Loucy (cell line): ENCODE results near the gene MT2A.
"Not testable (repeated sequence)": the region's sequence is repeated elsewhere in the genome, so short reads cannot be mapped to it uniquely, and the experiment has no call there.

Source experiments
- H2AFZ ChIP-seq: fragments of 200-600 bp; sonication (generic); 2 replicates; pipeline ENCODE4 v1.6.0; 2016; ENCODE audit warnings: antibody characterized with exemption, mild to moderate bottlenecking, low read length, moderate library complexity
- H3F3A ChIP-seq: fragments of 200-600 bp; 2 replicates; pipeline ENCODE4 v1.6.0; 2016; ENCODE audit warnings: antibody characterized with exemption, low read depth, mild to moderate bottlenecking
- H3K27me3 ChIP-seq: fragments of 200-600 bp; sonication (generic); 2 replicates; pipeline ENCODE4 v1.6.1; 2014; ENCODE audit warnings: low read length, mild to moderate bottlenecking; ENCODE audit not compliant: insufficient read depth, poor library complexity, severe bottlenecking
- H3K36me3 ChIP-seq: fragments of 200-600 bp; sonication (generic); 2 replicates; pipeline ENCODE4 v1.6.1; 2016; ENCODE audit warnings: low read length; ENCODE audit not compliant: insufficient read depth
- H3K4me1 ChIP-seq: fragments of 200-600 bp; sonication (generic); 2 replicates; pipeline ENCODE4 v1.5.1; 2014; ENCODE audit warnings: low read length, mild to moderate bottlenecking; ENCODE audit not compliant: insufficient read depth, poor library complexity, severe bottlenecking
- H3K4me2 ChIP-seq: fragments of 200-600 bp; sonication (generic); 2 replicates; pipeline ENCODE4 v1.6.0; 2014; ENCODE audit warnings: antibody characterized with exemption, low read length, low read depth, mild to moderate bottlenecking; ENCODE audit not compliant: poor library complexity, severe bottlenecking
- H3K4me3 ChIP-seq: fragments of 200-600 bp; sonication (generic); 2 replicates; pipeline ENCODE4 v1.5.1; 2014; ENCODE audit warnings: low read length, mild to moderate bottlenecking, mixed read lengths; ENCODE audit not compliant: poor library complexity, severe bottlenecking
- H3K79me2 ChIP-seq: fragments of 200-600 bp; sonication (generic); 2 replicates; pipeline ENCODE4 v1.6.1; 2014; ENCODE audit warnings: low read length; ENCODE audit not compliant: insufficient read depth
- H3K9ac ChIP-seq: fragments of 200-600 bp; sonication (generic); 2 replicates; pipeline ENCODE4 v1.6.0; 2014; ENCODE audit warnings: mild to moderate bottlenecking, low read depth, low read length, moderate library complexity; ENCODE audit not compliant: poor library complexity, severe bottlenecking
- H3K9me2 ChIP-seq: fragments of 200-600 bp; sonication (generic); replicated peaks from 2 replicates; pipeline ENCODE4 v1.6.1; 2016; ENCODE audit warnings: low read depth, low read length, mixed read lengths
- H3K9me3 ChIP-seq: fragments of 200-600 bp; sonication (generic); 2 replicates; pipeline ENCODE4 v1.6.1; 2014; ENCODE audit warnings: mild to moderate bottlenecking, antibody characterized with exemption, low read length, low read depth; ENCODE audit not compliant: insufficient read depth
- H4K20me1 ChIP-seq: fragments of 200-600 bp; sonication (generic); 2 replicates; pipeline ENCODE4 v1.6.0; 2014; ENCODE audit warnings: antibody characterized with exemption, low read length, mild to moderate bottlenecking; ENCODE audit not compliant: insufficient read depth, poor library complexity, severe bottlenecking
- CTCF ChIP-seq: fragments of 200-600 bp; sonication (generic); conservative IDR thresholded peaks from 2 replicates; pipeline ENCODE4 v1.5.1; 2014; ENCODE audit warnings: mild to moderate bottlenecking, antibody characterized with exemption, low read length
- EZH2phosphoT487 ChIP-seq: fragments of 200-600 bp; IDR thresholded peaks from 2 replicates; pipeline ENCODE4 v1.6.1; 2018; ENCODE audit warnings: antibody characterized with exemption, mild to moderate bottlenecking, moderate library complexity, borderline replicate concordance

Gene MT2A

GRCh38 chr16:56618138-56618537 is 9.8 kb downstream of the MT2A start:
- Histone ChIP-seq H4K20me1 (no peaks in the 10 kb centered on the region), H3K9me2 (no peaks in the 10 kb centered on the region), H3K36me3 (no peaks in the 10 kb centered on the region), H3K4me2 (no peak overlapping the region), H3K27me3 (no peaks in the 10 kb centered on the region), H2AFZ (no peak overlapping the region), H3K9me3 (no peaks in the 10 kb centered on the region), H3F3A (no peaks in the 10 kb centered on the region), H3K79me2 (no peaks in the 10 kb centered on the region), H3K4me1 (no peaks in the 10 kb centered on the region), H3K4me3 (no peak overlapping the region), H3K9ac (no peak overlapping the region)
- TF ChIP-seq CTCF = no peak
- TF ChIP-seq EZH2phosphoT487 = no peak

- Histone ChIP-seq H3K9ac (no peak overlapping the region), H3F3A (no peaks in the 10 kb centered on the region), H2AFZ (no peak overlapping the region), H4K20me1 (no peaks in the 10 kb centered on the region), H3K4me3 (no peak overlapping the region), H3K9me3 (no peaks in the 10 kb centered on the region), H3K27me3 (no peaks in the 10 kb centered on the region), H3K79me2 (no peaks in the 10 kb centered on the region), H3K9me2 (no peaks in the 10 kb centered on the region), H3K4me1 (no peaks in the 10 kb centered on the region), H3K36me3 (no peaks in the 10 kb centered on the region), H3K4me2 (no peak overlapping the region)
- TF ChIP-seq EZH2phosphoT487 = no peak
- TF ChIP-seq CTCF = no peak
These were observed 12.0 kb downstream of the MT2A start for GRCh38 chr16:56620339-56620897.

GRCh38 chr16:56621665-56622445 is 13.5 kb downstream of the MT2A start:
- H3K4me2 ChIP-seq, H3K79me2 ChIP-seq, H3K9me3 ChIP-seq, H3K4me3 ChIP-seq, H3K9ac ChIP-seq, H3K4me1 ChIP-seq, H2AFZ ChIP-seq, H3F3A ChIP-seq, H3K9me2 ChIP-seq, H3K36me3 ChIP-seq, H3K27me3 ChIP-seq, H4K20me1 ChIP-seq: not testable (repeated sequence)

GRCh38 chr16:56623184-56623583 is 14.8 kb downstream of the MT2A start:
- not testable (repeated sequence) for H3K9me2 ChIP-seq, H4K20me1 ChIP-seq, H2AFZ ChIP-seq, H3K79me2 ChIP-seq, H3F3A ChIP-seq, H3K9me3 ChIP-seq, H3K4me2 ChIP-seq, H3K4me1 ChIP-seq, H3K9ac ChIP-seq, H3K27me3 ChIP-seq, H3K4me3 ChIP-seq, H3K36me3 ChIP-seq
